ENCODE data around the gene STRADA.

The STRADA gene

GRCh38 chr17:63741408-63742173 lies at the start of gene STRADA:
TSS of gene STRADA (minus strand) at chr17:63741799. CDS start at chr17:63728369, 13,430 bp downstream.
- Mint-ChIP-seq H3K27me3 (no peaks in the 10 kb centered on the region), H3K9me3 (no peaks in the 10 kb centered on the region), H3K27ac (peak within 1 kb of the TSS; percentile 92 to 98), H3K4me1 (peaks cover 24% of the 10 kb centered on the region), H3K4me3 (peak within 1 kb of the TSS; percentile 91 to 100)
- DNase-seq (peak; percentile 98 to 99), ATAC-seq (peak; percentile 94)

GRCh38 chr17:63790057-63790456 lies 48.5 kb upstream of the STRADA start:
- no peak for DNase-seq
- no peaks in the 10 kb centered on the region for H3K9me3 Mint-ChIP-seq
- H3K27me3 Mint-ChIP-seq = no peaks in the 10 kb centered on the region
- peak; percentile 20 for ATAC-seq
- no peaks in the 10 kb centered on the region for H3K4me1 Mint-ChIP-seq
- H3K27ac Mint-ChIP-seq = peak overlapping the region in 1 of 2 donors; percentile 80
- no peak overlapping the region for H3K4me3 Mint-ChIP-seq

- no peak for DNase-seq
- Mint-ChIP-seq H3K9me3 (no peaks in the 10 kb centered on the region), H3K4me3 (no peak overlapping the region), H3K27me3 (no peaks in the 10 kb centered on the region), H3K27ac (no peak overlapping the region), H3K4me1 (peaks cover 17% of the 10 kb centered on the region)
- ATAC-seq = no peak
These were observed 45.5 kb upstream of the STRADA start for GRCh38 chr17:63786971-63787711.

- Mint-ChIP-seq H3K9me3 (no peaks in the 10 kb centered on the region), H3K4me3 (no peak overlapping the region), H3K27ac (no peak overlapping the region), H3K27me3 (no peaks in the 10 kb centered on the region), H3K4me1 (peaks cover 26% of the 10 kb centered on the region)
- DNase-seq = no peak
- no peak for ATAC-seq
These were observed 44.5 kb upstream of the STRADA start for GRCh38 chr17:63786117-63786516.

GRCh38 chr17:63785556-63785955 lies 44.0 kb upstream of the STRADA start:
- ATAC-seq (no peak), DNase-seq (no peak)
- H3K4me1 Mint-ChIP-seq = peaks cover 31% of the 10 kb centered on the region
- no peak overlapping the region for H3K27ac Mint-ChIP-seq
- H3K27me3 Mint-ChIP-seq = no peaks in the 10 kb centered on the region
- no peaks in the 10 kb centered on the region for H3K9me3 Mint-ChIP-seq
- H3K4me3 Mint-ChIP-seq = no peak overlapping the region

- Mint-ChIP-seq H3K4me1 (peaks cover 44% of the 10 kb centered on the region), H3K9me3 (no peaks in the 10 kb centered on the region), H3K27me3 (no peaks in the 10 kb centered on the region), H3K4me3 (no peak overlapping the region), H3K27ac (peak overlapping the region in 1 of 2 donors; percentile 78)
- no peak for ATAC-seq
- no peak for DNase-seq
These were observed 41.9 kb upstream of the STRADA start for GRCh38 chr17:63783522-63783921.

GRCh38 chr17:63780928-63781327 lies 39.3 kb upstream of the STRADA start:
- ATAC-seq (no peak), DNase-seq (no peak)
- no peaks in the 10 kb centered on the region for H3K9me3 Mint-ChIP-seq
- H3K27ac Mint-ChIP-seq = no peak overlapping the region
- H3K4me3 Mint-ChIP-seq = no peak overlapping the region
- peaks cover 69% of the 10 kb centered on the region for H3K4me1 Mint-ChIP-seq
- H3K27me3 Mint-ChIP-seq = no peaks in the 10 kb centered on the region

GRCh38 chr17:63780507-63780906 lies 38.9 kb upstream of the STRADA start:
- no peaks in the 10 kb centered on the region for H3K9me3 Mint-ChIP-seq
- no peak overlapping the region for H3K27ac Mint-ChIP-seq
- DNase-seq = no peak
- peaks cover 73% of the 10 kb centered on the region for H3K4me1 Mint-ChIP-seq
- no peak for ATAC-seq
- H3K4me3 Mint-ChIP-seq = no peak overlapping the region
- H3K27me3 Mint-ChIP-seq = no peaks in the 10 kb centered on the region

- H3K9me3 Mint-ChIP-seq = no peaks in the 10 kb centered on the region
- DNase-seq = no peak
- peaks cover 61% of the 10 kb centered on the region for H3K4me1 Mint-ChIP-seq
- H3K4me3 Mint-ChIP-seq = peak overlapping the region; percentile 99
- no peak for ATAC-seq
- H3K27me3 Mint-ChIP-seq = no peaks in the 10 kb centered on the region
- peak overlapping the region in 1 of 2 donors; percentile 98 for H3K27ac Mint-ChIP-seq
These were observed 33.8 kb upstream of the STRADA start for GRCh38 chr17:63775420-63775819.

GRCh38 chr17:63774969-63775265 lies 33.3 kb upstream of the STRADA start:
- Mint-ChIP-seq H3K9me3 (no peaks in the 10 kb centered on the region), H3K4me3 (peak overlapping the region; percentile 99), H3K27me3 (no peaks in the 10 kb centered on the region), H3K27ac (peak overlapping the region in 1 of 2 donors; percentile 98), H3K4me1 (peaks cover 61% of the 10 kb centered on the region)
- ATAC-seq (no peak), DNase-seq (no peak)

GRCh38 chr17:63774141-63774968 lies 32.8 kb upstream of the STRADA start, which contains the start of gene DDX42:
TSS of gene DDX42 (plus strand) at chr17:63774170. CDS start at chr17:63787050, 12,880 bp downstream.
- Mint-ChIP-seq H3K4me1 (peaks cover 55% of the 10 kb centered on the region), H3K27me3 (no peaks in the 10 kb centered on the region), H3K4me3 (peak within 1 kb of the TSS; percentile 99), H3K9me3 (no peaks in the 10 kb centered on the region), H3K27ac (peak within 1 kb of the TSS; percentile 98)
- peak; percentile 23 for ATAC-seq
- DNase-seq = no peak

- peaks cover 57% of the 10 kb centered on the region for H3K4me1 Mint-ChIP-seq
- H3K4me3 Mint-ChIP-seq = peak within 1 kb of the TSS; percentile 99
- H3K9me3 Mint-ChIP-seq = no peaks in the 10 kb centered on the region
- peak; percentile 93 for ATAC-seq
- H3K27ac Mint-ChIP-seq = peak within 1 kb of the TSS; percentile 98
- DNase-seq = peak; percentile 98 to 99
- H3K27me3 Mint-ChIP-seq = no peaks in the 10 kb centered on the region
These were observed 31.9 kb upstream of the STRADA start, which contains the start of gene CCDC47 for GRCh38 chr17:63773272-63774140. TSS of gene CCDC47 (minus strand) at chr17:63773597. CDS start at chr17:63766175, 7,422 bp downstream.

- Mint-ChIP-seq H3K27me3 (no peaks in the 10 kb centered on the region), H3K27ac (peak overlapping the region; percentile 98), H3K4me1 (peaks cover 56% of the 10 kb centered on the region), H3K9me3 (no peaks in the 10 kb centered on the region), H3K4me3 (peak overlapping the region; percentile 99)
- no peak for DNase-seq
- ATAC-seq = no peak
These were observed 31.2 kb upstream of the STRADA start for GRCh38 chr17:63772801-63773271.

- Mint-ChIP-seq H3K27me3 (no peaks in the 10 kb centered on the region), H3K9me3 (no peaks in the 10 kb centered on the region), H3K4me1 (peaks cover 44% of the 10 kb centered on the region), H3K4me3 (no peak overlapping the region), H3K27ac (peak overlapping the region in 1 of 2 donors; percentile 91)
- ATAC-seq (no peak), DNase-seq (no peak)
These were observed 26.8 kb upstream of the STRADA start for GRCh38 chr17:63768433-63768832.
